Smooth muscle cell (in vitro differentiated cells): Measurements from ENCODE around the gene MFAP2. TPM values are rescaled to one million over a fixed set of nuclear protein-coding genes. Genes with fewer than 3 reads are reported as not detected.

Experiments
- DNase-seq: peaks from one replicate; lab custom pipeline; 2025; ENCODE audit not compliant: unreplicated experiment; lab: John Stamatoyannopoulos, UW
- H2AFZ ChIP-seq: fragments of 200-600 bp; sonication (generic); 2 replicates; pipeline ENCODE4 v1.6.0; 2016; ENCODE audit warnings: antibody characterized with exemption, low read depth, mild to moderate bottlenecking
- H3F3A ChIP-seq: fragments of 200-600 bp; sonication (generic); 2 replicates; pipeline ENCODE4 v1.6.0; 2017; ENCODE audit warnings: antibody characterized with exemption, low read depth
- H3K27ac ChIP-seq: fragments of 200-600 bp; sonication (generic); 2 replicates; pipeline ENCODE4 v1.5.1; 2016; ENCODE audit warnings: low read depth, mild to moderate bottlenecking
- H3K27me3 ChIP-seq: fragments of 200-600 bp; sonication (generic); 2 replicates; pipeline ENCODE4 v1.6.1; 2016; ENCODE audit warnings: low read depth, mild to moderate bottlenecking
- H3K36me3 ChIP-seq: fragments of 200-600 bp; sonication (generic); 2 replicates; pipeline ENCODE4 v1.5.1; 2016; ENCODE audit warnings: low read depth
- H3K4me1 ChIP-seq: fragments of 200-600 bp; sonication (generic); 2 replicates; pipeline ENCODE4 v1.5.1; 2016; ENCODE audit warnings: low read depth
- H3K4me2 ChIP-seq: fragments of 200-600 bp; sonication (generic); 2 replicates; pipeline ENCODE4 v1.6.0; 2016; ENCODE audit warnings: mild to moderate bottlenecking
- H3K4me3 ChIP-seq: fragments of 200-600 bp; sonication (generic); 2 replicates; pipeline ENCODE4 v1.5.1; 2016; ENCODE audit warnings: mild to moderate bottlenecking
- H3K79me2 ChIP-seq: fragments of 200-600 bp; sonication (generic); 2 replicates; pipeline ENCODE4 v1.6.0; 2016; ENCODE audit warnings: low read depth, mild to moderate bottlenecking
- H3K9ac ChIP-seq: fragments of 200-600 bp; sonication (generic); 2 replicates; pipeline ENCODE4 v1.6.0; 2016; ENCODE audit warnings: low read depth
- H3K9me3 ChIP-seq: fragments of 200-600 bp; sonication (generic); replicated peaks from 2 replicates; pipeline ENCODE4 v1.5.1; 2016; ENCODE audit warnings: low read depth
- H4K20me1 ChIP-seq: fragments of 200-600 bp; sonication (generic); 2 replicates; pipeline ENCODE4 v1.6.0; 2016; ENCODE audit warnings: low read depth
- WGBS: methylation state at CpG from one replicate; pipeline ENCODE4 v1.1.7; 2016; ENCODE audit warnings: low lambda C conversion rate; 5-methylcytosine and 5-hydroxymethylcytosine counted together
- polyA plus RNA-seq: library from polyadenylated mRNA; unstranded; fragments of >200 nt; fragmentation: Nextera tagmentation; extraction: Ambion mirVana; gene quantifications from 2 replicates; pipeline ENCODE4 v1.2.1, GENCODE V29; 2016
- total RNA-seq: library from RNA; depleted of rRNA; stranded (reverse); fragments of >200 nt; gene quantifications from 2 replicates; pipeline ENCODE4 v1.2.3, GENCODE V29; 2014
- TF ChIP-seq, protein P1 (sequence below): fragments of 200-600 bp; sonication (generic); IDR thresholded peaks from 2 replicates; pipeline ENCODE4 v1.5.1; 2017; ENCODE audit warnings: borderline replicate concordance, mild to moderate bottlenecking, antibody characterized with exemption; ENCODE audit not compliant: insufficient read depth, poor library complexity, severe bottlenecking

Gene MFAP2
- total and polyA plus RNA-seq, 2 experiments from 2014 or later, result 325 to 885 TPM

DNA sequence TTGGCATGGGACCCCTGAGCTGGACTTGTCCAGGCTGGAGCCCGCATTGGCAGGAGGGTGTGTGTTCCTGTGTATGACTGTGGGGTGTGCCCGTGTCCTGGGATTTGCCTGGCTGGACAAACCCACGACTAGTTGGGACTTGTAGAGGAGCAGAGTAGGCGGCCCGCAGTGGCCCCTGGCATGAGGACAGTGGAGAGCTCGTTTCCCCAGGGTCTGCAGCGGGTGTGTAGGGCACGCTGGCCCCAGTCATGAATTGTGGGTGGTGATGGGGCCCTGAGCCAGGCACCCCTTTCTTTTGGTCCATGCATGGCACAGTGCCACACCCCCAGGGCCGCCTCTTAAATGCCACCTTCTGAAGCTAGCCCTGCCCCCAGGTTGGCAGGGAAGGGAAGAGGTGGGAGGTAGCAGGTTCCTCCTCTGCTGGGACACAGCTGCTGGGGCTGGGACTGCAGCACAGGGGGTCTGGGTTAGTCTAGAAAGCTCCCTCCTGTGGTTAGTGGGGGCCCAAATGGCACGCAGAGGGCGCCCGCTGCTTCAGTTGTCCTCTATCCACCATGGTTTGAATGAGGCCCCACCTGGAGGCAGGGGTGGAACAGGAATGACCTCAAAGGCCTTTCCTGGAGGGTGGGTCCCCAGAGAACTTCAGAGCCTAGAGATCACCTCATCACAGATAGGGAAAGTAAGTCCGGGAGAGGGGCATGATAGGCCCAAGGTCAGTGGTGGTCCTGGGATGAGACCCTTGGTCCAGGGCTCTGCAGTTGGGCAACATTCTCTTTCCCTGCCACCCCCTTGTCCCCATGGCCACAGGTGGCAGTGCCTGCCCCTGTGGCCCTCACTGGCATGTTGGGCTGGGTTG lies 54.6 kb downstream of the MFAP2 start:
- Histone ChIP-seq H3K27me3 (no peaks in the 10 kb centered on the region), H3K36me3 (no peaks in the 10 kb centered on the region), H3K79me2 (no peaks in the 10 kb centered on the region), H4K20me1 (peaks cover 13% of the 10 kb centered on the region), H3K27ac (no peak overlapping the region), H3F3A (no peaks in the 10 kb centered on the region), H3K9ac (no peak overlapping the region), H3K9me3 (no peaks in the 10 kb centered on the region), H2AFZ (no peak overlapping the region), H3K4me2 (no peak overlapping the region), H3K4me3 (no peak overlapping the region), H3K4me1 (peaks cover 6% of the 10 kb centered on the region)
- 87% methylated on average over 13 of the region's 13 CpGs for WGBS
- TF ChIP-seq, protein P1, sequence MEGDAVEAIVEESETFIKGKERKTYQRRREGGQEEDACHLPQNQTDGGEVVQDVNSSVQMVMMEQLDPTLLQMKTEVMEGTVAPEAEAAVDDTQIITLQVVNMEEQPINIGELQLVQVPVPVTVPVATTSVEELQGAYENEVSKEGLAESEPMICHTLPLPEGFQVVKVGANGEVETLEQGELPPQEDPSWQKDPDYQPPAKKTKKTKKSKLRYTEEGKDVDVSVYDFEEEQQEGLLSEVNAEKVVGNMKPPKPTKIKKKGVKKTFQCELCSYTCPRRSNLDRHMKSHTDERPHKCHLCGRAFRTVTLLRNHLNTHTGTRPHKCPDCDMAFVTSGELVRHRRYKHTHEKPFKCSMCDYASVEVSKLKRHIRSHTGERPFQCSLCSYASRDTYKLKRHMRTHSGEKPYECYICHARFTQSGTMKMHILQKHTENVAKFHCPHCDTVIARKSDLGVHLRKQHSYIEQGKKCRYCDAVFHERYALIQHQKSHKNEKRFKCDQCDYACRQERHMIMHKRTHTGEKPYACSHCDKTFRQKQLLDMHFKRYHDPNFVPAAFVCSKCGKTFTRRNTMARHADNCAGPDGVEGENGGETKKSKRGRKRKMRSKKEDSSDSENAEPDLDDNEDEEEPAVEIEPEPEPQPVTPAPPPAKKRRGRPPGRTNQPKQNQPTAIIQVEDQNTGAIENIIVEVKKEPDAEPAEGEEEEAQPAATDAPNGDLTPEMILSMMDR, result no peak
- DNase-seq, result no peak

DNA sequence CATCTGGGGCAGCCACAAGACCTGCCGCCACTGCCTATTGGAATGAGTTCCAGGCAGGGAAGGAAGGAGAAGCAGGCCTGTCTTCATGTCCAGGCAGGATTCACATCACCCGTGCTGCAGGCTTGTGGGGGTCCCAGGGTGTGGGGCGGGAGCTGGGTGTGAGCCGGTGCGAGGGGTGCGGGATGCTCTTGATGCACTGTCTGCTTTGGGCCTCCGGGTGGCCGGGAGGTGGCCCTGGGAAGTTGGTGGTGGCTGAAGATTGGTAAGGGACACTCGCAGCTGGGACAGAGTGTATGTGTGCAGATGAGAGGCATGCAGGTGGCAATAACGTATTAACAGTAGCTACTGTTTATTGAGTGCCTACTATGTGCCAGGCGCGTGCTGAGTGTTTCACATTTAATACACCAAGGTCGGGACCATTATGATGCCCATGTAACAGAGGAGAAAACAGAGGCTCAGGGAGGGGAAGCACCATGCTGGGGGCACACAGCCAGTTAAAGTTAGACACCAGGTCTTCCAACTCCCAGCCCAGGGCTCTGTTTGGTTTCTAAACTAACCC lies 55.4 kb downstream of the MFAP2 start:
- DNase-seq, result no peak
- 90% methylated on average over 13 of the region's 13 CpGs for WGBS
- H2AFZ ChIP-seq, result no peak overlapping the region

More for the DNA sequence above, 55.4 kb downstream of the MFAP2 start:
- peaks cover 6% of the 10 kb centered on the region for H3K4me1 ChIP-seq
- H3K79me2 ChIP-seq, result no peaks in the 10 kb centered on the region
- no peak overlapping the region for H3K4me2 ChIP-seq
- no peak overlapping the region for H3K4me3 ChIP-seq
- H4K20me1 ChIP-seq, result peaks cover 13% of the 10 kb centered on the region
- no peaks in the 10 kb centered on the region for H3K9me3 ChIP-seq
- no peaks in the 10 kb centered on the region for H3K27me3 ChIP-seq
- no peak overlapping the region for H3K9ac ChIP-seq
- no peak overlapping the region for H3K27ac ChIP-seq
- no peaks in the 10 kb centered on the region for H3F3A ChIP-seq
- TF ChIP-seq, protein P1, result no peak
- no peaks in the 10 kb centered on the region for H3K36me3 ChIP-seq

Other genes with a start within 250 kb of the MFAP2 start
- under 0.01 TPM in 2 replicates for gene RNU1-4, start 240.1 kb downstream of the MFAP2 start, total RNA-seq
- gene RNU1-4, start 240.1 kb downstream of the MFAP2 start, polyA plus RNA-seq, result 4.2 and 6.4 TPM in 2 replicates
- under 0.01 TPM in 2 replicates for gene RNU1-2, start 84.6 kb downstream of the MFAP2 start, total RNA-seq
- gene RNU1-2, start 84.6 kb downstream of the MFAP2 start, polyA plus RNA-seq, result 4.2 and 6.4 TPM in 2 replicates
- gene CROCC, start 58.7 kb downstream of the MFAP2 start, total RNA-seq, result 7.8 and 24.0 TPM in 2 replicates
- 19.7 and 21.4 TPM in 2 replicates for gene CROCC, start 58.7 kb downstream of the MFAP2 start, polyA plus RNA-seq
- gene ATP13A2, start 31.3 kb upstream of the MFAP2 start, total RNA-seq, result 16.0 and 27.7 TPM in 2 replicates
- gene ATP13A2, start 31.3 kb upstream of the MFAP2 start, polyA plus RNA-seq, result 42.3 and 64.3 TPM in 2 replicates
- gene SDHB, start 73.4 kb upstream of the MFAP2 start, total RNA-seq, result 126 and 174 TPM in 2 replicates
- 111 and 123 TPM in 2 replicates for gene SDHB, start 73.4 kb upstream of the MFAP2 start, polyA plus RNA-seq
- gene PADI2, start 138.8 kb upstream of the MFAP2 start, total RNA-seq, result not detected in 2 replicates
- not detected in 2 replicates for gene PADI2, start 138.8 kb upstream of the MFAP2 start, polyA plus RNA-seq
- gene PADI1, start 224.5 kb upstream of the MFAP2 start, total RNA-seq, result 1.7 TPM in 1 of 2 replicates, not detected in the other
- not detected in 2 replicates for gene PADI1, start 224.5 kb upstream of the MFAP2 start, polyA plus RNA-seq